ENCODE results near the gene UCN.
"Not testable (repeated sequence)": the region's sequence is repeated elsewhere in the genome, so short reads cannot be mapped to it uniquely, and the experiment has no call there.

The UCN gene

GRCh38 chr2:27281855-27282559, 26.2 kb downstream of the UCN start, which contains the start of gene TRIM54:
Gene TRIM54 (plus strand): TSS chr2:27282429. CDS start chr2:27282732, 303 bp downstream.
- DNase-seq, result no peak

- no peak for DNase-seq
Observed at GRCh38 chr2:27281442-27281841, 26.8 kb downstream of the UCN start.

- DNase-seq, result no peak
Observed at GRCh38 chr2:27280826-27281225, 27.4 kb downstream of the UCN start.

GRCh38 chr2:27278010-27278409, 30.2 kb downstream of the UCN start:
- DNase-seq, result no peak

GRCh38 chr2:27275211-27276150, 32.8 kb downstream of the UCN start, which contains the start of gene DNAJC5G:
Gene DNAJC5G (plus strand): TSS chr2:27275433. CDS start chr2:27276729, 1,296 bp downstream.
- no peak for DNase-seq

- not testable (repeated sequence) for DNase-seq
Observed at GRCh38 chr2:27272537-27273522, 35.4 kb downstream of the UCN start.

- no peak for DNase-seq
Observed at GRCh38 chr2:27271631-27272340, 36.5 kb downstream of the UCN start.

GRCh38 chr2:27270670-27271069, 37.6 kb downstream of the UCN start:
- DNase-seq, result no peak

GRCh38 chr2:27270131-27270530, 38.1 kb downstream of the UCN start:
- DNase-seq, result no peak

GRCh38 chr2:27268296-27268695, 39.9 kb downstream of the UCN start:
- DNase-seq, result not testable (repeated sequence)

- no peak for DNase-seq
Observed at GRCh38 chr2:27265536-27265870, 42.7 kb downstream of the UCN start.

- DNase-seq, result peak; percentile 73
Observed at GRCh38 chr2:27264753-27265535, 43.3 kb downstream of the UCN start.

- no peak for DNase-seq
Observed at GRCh38 chr2:27264253-27264752, 43.9 kb downstream of the UCN start.

- DNase-seq, result no peak
Observed at GRCh38 chr2:27263287-27264252, 44.7 kb downstream of the UCN start.

- peak; percentile 77 for DNase-seq
Observed at GRCh38 chr2:27262379-27263286, 45.6 kb downstream of the UCN start, which contains the start of gene SLC30A3. Gene SLC30A3 (minus strand): TSS chr2:27263047. CDS start chr2:27262906, 141 bp downstream.

- no peak for DNase-seq
Observed at GRCh38 chr2:27261926-27262298, 46.3 kb downstream of the UCN start.

- no peak for DNase-seq
Observed at GRCh38 chr2:27261241-27261925, 46.9 kb downstream of the UCN start.

- no peak for DNase-seq
Observed at GRCh38 chr2:27258051-27258450, 50.2 kb downstream of the UCN start.
